Measurements from ENCODE around the gene ING4.

The ING4 gene

DNA sequence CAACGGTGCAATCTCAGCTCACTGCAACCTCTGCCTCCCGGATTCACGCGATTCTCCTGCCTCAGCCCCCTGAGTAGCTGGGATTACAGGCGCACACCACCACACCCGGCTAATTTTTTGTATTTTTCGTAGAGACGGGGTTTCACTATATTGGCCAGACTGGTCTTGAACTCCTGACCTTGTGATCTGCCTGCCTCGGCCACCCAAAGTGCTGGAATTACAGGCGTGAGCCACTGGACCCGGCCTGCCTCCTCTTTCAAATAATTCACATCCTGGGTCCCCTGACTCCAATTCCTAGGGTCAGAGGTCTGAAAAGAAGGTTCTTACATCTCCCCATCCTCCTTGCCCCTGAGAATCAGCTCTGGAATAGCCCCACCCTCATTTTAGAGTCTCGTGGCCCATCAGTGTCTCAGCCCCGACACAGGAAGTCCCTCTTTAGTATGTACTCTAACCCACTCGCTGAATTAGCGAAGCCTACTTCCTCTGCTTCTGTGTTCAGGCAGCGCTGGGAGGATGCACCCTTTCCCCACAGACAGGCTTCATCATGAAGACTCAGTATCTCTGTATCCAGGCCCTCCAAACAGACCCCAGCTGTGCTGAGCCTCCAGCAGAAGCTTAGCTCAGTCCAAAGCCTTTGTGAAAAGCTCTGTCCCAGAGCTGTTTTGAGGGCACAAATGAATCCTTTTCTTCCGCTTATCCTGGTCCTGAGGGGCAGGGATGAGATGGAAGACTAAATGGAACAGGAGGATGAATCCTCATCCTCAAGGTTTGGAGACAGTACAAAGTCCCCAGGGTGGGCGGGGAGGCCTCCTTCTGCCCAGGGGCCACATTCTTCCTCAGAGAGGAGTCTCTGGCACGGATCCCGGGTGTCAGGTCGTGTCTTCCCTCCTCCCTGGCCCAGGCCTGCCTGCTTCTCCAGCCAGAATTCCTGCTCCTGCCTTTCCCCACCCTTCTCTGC is 30.6 kb downstream of the ING4 start:
- DNase-seq, result peak; percentile 63

DNA sequence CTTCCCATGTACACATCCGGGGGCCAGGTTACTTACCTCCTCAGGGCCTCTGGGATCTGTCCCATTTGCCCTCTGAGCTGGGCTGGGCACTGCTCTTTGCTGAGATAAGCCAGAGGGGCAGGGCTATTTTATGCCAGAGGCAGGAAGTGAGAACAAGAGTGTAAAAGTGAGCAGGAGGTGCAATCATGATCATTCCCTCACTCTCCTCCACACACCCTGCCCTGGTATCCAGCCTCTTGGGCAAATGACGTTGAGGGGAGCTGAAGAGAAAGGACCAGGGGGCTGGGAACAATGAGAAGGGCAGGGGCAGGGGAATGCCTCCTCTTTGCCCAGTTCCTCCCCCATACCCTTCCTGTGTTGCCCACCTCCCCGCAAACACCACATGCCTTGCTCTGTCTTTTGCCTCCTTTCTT is 31.4 kb downstream of the ING4 start:
- no peak for DNase-seq

DNA sequence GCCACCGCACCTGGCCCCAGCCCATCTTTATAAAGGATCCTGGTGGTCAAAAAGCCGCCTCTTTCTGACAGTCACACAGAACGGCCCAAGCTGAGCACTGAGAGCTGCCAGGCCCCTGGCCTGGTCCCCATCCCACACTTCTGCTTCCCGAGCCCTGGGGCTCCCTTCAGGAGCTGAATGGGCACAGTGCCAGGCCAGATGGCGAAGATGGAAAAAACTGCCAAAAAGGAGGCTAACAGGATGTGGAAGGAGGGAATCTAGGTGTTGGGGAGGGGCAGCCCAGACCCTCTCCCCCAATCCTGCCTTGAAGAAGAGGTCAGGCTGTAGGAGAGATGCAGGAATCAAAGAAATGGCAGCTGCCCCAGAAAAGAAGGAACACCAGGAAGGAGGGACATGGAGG is 32.2 kb downstream of the ING4 start:
- DNase-seq, result no peak

DNA sequence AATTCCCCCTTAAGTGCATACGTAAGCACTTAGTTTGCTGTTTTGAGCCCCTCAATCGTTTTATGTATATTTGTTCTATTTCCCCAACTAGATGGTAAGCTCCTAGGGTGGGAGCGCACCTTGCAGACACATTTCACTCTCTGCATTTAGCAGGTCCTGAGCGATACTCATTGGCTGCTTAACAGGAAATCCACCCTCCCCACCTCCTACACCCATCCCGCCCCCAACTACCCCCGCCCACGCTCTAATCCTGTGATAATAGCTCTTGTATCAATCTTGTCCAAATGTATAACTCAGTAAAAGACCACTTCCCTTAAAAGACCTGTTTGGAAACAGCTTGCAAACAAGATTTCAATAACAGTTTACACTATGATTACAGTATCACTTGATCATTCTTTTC is 35.3 kb downstream of the ING4 start:
- DNase-seq, result no peak

DNA sequence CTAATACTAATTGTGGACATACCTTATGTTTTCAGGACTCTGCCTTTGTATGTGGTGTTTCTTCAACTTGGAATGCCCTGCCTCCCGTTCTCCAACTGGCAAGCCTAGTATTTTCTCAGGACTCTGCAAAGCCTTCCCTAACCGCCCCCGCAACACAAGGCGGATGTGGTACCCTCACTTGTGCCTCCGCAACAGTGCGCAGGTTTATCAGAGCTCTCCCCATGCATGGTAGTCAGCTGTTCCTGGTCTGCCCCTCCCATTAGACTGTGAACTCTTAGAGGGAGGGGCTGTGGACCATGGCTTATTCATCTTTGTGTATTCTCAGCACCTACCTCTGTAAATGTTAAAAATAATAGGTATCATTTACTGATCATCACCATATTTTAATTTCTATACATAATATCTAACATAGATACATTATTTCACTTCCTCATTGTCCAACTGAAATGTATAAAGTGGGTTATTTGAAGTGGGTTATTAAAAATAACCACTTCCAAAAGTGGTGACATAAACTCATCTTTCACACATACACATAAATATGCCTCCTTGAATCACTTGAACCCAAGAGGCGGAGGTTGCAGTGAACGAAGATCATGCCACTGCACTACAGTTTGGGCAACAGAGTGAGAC is 36.1 kb downstream of the ING4 start:
- no peak for DNase-seq

DNA sequence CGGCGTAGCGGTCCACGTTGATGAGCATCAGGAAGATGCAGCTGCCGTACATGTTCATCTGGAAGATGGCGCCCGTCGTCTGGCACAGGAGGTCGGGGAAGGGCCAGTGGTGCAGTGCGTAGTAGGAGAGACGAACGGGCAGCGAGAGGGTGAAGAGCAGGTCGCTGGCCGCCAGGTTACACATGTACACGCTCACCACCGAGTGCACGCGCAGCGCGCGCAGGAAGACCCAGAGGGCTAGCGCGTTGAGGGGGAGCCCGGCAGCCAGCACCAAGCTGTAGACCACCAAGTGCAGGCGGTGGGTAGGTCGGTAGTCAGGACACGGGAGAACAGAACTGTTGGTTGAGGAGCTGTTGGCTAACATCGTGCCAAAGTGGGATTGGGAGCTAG is 42.0 kb downstream of the ING4 start:
- no peak for DNase-seq

DNA sequence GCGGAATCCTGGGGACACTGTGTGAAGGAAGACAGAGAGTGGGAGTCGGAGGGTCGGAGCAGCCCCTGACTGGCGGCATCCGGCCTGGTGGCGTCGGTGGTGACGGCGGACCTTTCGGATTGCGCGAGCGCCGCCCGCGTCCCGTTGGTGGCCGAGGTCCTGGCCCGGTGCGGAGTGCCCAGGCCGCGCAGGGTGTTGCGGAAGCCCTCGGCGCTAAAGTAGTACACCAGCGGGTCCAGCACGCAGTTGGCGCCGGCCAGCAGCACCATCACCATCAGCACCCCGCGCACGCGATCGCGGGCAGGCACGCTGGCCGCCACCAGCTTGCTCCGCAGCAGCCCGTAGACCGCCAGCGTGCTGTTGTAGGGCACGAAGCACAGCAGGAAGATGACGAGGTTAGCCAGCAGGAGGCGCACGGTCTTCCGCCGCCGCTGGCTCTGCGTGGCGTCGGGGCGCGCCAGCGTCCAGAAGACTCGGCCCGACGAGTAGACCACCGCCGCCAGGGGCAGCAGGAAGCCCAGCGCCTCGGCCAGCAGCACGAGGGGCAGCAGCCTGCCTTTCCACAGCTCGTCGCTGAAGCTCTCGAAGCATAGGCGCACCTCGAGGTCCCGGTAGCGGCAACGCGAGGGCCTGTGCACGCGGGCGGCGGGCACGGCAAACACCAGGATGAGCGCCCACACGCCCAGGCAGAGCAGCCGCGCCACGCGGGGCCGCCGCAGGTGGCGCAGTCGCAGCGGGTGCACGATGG is 42.6 kb downstream of the ING4 start:
- no peak for DNase-seq

DNA sequence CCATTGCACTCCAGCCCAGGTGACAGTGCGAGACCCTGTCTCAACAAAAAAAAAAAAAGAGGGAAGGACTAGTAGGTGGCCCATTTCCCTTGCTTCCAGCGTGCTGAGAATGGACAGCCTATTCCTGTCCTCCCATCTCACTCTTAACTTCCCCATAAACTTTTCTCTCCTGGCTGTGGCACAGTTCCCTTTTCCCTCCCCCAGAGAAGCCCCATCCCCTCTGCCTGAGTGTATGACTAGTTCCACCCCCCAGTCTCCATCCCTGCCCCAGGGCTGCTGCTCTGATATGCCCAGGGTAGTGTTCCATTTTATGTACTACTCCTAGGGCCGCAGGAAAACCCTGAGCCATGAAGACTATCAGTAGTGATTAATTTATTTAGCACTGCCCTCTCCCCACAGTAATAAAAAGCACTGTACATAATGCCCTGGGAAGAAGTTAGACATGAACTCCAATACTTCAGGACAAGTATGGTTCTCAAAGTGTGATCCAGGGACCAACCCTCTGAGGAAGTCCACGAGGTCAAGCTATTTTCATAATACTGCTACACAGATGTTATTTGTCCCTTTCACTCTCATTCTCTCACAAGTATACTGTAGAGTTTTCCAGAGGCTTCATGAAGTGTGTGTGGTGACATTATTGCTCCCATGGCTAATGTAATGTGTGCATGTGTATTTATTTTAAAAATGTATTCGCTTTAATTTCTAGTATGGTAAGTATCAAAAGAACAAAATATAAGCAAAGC is 44.3 kb downstream of the ING4 start:
- DNase-seq, result no peak

DNA sequence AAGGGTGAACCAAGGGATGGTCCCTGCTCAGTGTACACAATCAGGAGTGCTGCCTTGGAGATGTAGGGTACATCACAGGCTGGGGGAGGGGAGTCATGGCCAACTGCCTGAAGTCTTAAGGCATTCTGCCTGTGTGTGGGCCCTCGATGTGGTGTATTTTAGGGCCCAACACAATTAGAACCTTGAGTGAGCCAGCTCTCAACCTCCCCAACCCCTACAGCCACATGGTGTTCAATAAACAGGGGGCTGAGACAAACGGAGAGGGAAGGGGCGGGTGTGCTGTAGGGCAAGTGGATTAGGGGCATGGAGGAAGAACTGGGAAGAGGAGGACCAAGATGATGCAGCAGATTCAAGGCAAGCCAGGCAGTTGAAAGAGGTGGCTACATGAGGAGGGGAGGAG is 47.1 kb downstream of the ING4 start:
- no peak for DNase-seq

DNA sequence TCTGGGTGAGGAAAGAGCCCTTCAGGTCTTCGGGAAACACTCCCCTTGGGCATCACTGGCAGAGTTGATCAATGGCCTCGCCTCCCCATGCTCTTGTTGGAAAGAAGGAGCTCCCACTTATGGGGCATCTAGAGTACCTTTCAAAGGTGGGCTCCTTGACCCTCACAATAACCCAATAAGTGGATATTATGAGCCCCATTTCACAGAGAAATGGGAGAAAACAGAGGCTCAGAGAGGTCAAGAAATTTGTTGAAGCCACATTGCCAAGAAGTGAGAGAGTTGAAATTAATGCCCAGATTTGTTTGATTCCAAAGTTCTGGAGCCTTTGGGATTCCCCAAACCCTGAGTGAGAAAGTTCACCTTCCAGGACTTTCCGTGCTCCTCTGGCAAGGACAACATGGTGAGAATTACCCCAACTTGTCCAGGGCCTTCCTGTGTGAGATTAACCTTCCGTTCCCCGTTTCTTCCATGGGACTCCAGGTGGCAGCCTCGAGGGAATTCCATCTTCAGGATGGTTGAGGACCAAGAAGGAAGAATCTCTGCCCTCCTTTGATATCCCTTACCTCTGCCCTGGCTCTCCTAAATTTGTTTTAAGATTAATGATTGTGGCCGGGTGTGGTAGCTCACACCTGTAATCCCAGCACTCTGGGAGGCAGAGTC is 48.3 kb downstream of the ING4 start:
- DNase-seq, result no peak

DNA sequence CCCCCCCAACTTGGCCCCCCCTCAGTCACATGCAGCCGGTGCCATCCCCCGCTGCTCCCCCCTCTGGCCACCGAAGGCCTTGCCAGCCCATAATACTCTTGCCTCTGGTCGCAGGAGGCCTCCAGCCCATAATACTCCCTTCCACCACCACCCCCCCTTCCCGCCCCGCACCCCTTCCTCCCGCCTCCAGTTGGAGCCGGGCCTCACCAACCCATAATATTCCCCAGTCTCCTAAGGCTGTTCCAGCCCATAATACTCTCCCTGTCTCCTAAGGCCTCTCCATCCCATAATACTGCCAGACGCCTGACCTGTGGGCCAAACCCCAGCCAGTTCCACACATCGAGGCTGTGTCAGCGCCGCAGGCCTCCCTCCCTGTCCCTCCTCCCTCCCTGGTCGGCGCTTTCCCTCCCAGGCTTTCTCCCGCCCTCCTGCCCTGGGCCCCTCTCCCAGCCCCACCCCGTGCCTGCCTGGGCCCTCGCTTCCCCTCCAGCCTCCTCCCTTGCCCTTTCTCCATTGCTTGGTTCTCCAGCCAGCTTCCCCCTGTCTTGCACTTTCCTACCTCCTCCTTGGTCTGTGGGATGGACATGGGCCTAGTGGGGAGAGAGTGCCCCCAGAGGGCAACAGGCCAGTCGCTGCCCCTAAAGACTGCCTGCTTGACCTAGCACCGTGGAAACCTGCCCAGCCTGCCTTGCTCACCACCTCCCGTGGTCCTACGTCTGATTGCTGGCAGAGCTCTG is 49.0 kb downstream of the ING4 start:
- peak; percentile 91 for DNase-seq

DNA sequence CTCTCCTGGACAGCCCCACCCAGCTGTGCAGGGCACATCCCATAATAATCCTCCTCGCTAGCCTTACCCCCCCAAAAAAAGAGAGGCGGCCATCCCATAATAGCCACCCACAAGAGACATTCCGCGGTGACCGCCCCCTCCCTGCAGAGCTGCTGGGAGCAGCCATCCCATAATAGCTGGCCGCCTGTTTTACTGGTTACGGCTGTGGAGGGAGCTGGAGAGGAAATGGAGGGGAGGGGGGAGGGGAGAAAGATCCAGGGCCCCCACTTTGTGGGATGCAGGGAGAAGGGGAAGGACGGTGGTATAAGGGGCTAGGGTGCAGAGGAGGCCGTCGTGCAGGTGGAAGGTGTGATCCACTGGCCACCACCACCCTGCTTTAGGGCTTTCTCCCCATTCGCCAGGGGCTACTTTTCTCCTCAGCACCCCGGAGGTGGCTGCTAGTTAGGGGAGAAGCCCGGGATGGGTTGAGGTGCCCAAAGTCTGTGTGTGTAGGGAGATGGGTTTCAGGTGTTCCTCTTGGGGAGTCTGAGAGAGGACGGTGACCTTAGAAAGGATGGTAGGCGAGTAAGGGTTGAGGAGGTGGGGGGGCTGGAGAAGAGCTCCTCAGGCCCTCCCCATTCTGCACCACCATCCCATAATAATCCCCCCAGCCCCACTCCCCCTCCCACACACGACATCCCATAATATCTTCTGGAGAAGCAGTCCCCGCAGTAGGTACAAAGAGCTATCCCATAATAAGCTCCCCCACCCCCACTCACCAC is 49.7 kb downstream of the ING4 start:
- peak; percentile 57 for DNase-seq

DNA sequence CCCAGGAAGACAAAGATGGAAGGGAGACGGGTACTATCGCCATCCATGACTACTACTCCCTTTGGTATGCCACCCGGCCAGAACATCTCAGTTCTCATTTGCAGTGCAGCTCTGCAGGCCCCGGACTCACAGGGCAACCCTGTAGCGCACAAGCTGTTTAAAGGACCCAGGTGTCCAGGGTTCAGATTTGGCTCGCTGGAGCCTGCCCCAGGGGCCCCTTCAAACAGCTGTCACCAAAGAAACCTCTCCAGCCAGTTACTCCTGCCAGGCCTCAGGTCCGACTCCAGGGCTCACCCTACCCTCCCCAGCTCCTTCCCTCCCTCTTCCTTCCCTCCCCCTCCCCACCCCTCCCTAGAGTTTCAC is 50.3 kb downstream of the ING4 start:
- no peak for DNase-seq

DNA sequence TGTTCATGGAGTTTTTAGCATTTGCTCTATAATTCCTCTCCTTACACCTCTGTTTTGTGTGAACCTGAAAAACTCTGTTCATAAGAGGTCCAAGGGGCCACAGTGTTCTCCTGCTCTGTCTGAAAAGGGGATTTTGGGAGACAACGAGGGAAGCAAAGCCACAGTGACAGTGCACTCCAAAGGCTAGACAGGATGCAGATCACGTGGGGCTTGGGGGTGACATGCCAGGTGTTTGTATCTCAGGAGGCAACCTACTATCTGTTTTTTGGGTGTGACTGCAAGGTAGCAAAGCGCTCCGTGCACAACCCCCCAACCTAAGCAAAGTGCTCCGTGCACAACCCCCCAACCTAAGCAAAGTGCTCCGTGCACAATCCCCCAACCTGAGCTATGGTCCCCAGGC is 50.7 kb downstream of the ING4 start:
- DNase-seq, result no peak

DNA sequence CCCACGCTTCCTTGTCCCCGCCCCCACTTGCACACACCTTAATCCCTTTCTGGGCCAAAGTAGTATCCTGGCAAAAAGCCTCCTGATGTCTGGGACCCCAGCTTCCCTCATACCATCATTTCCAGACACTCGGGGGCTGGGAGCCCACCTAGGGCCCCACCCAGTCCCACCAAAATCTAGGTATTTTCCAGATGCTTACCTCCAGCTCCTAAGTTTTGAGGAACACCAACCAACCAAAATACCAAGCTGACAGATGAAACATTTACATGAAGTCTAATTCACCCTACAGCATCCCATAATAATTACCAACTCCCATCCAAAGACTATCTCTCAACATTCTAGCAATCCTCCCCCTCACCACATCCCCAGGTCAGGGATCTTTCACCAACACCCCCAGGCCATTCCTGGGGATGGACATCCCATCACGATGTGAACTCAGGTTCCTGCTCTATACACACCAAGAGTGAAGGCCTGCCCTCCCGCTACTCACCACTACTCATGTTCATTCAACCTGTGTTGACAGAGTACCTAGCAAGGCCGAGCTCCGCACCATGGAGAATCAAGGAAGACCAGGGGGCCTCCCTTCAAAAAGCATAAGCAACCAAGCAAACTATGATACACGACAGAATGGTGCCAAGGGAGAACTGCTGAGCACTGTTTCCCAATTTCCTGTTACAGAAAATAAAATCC is 54.2 kb downstream of the ING4 start:
- DNase-seq, result peak; percentile 14

DNA sequence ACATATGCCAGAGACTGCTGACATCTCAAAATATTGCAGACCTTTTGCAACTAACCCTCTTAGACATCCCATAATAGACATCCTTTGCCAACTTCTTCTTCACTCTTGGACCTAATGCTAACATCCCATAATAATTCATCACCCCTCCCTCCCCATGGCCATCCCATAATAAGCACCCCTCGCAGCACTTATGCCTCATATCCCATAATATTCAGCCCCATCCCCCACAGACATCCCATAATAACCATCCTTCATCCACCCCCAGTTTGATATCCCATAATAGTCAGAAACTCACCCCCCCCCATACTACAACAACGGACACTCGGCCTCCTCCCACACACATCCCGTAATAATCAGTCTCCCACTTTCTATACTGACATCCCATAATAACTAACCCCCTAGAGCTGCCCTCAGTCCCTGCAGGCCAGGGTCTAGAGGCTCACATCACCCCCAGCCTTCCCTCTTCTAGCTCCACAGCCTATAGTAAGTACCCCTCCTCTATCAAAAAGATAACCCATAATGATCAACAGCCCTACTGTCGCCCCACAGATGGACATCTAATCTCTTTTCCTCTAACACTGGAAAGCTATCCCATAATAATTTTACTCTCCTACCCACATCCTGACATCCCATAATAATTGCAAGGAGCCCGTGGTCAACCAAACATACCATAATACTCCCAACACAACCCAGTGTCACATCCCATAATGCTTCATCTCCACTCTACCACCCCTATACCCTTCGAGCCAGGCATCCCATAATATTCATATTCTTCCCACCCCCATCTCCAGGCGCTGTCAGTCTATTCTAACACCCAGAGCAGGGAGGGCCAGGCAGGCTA is 54.9 kb downstream of the ING4 start:
- peak; percentile 73 for DNase-seq

DNA sequence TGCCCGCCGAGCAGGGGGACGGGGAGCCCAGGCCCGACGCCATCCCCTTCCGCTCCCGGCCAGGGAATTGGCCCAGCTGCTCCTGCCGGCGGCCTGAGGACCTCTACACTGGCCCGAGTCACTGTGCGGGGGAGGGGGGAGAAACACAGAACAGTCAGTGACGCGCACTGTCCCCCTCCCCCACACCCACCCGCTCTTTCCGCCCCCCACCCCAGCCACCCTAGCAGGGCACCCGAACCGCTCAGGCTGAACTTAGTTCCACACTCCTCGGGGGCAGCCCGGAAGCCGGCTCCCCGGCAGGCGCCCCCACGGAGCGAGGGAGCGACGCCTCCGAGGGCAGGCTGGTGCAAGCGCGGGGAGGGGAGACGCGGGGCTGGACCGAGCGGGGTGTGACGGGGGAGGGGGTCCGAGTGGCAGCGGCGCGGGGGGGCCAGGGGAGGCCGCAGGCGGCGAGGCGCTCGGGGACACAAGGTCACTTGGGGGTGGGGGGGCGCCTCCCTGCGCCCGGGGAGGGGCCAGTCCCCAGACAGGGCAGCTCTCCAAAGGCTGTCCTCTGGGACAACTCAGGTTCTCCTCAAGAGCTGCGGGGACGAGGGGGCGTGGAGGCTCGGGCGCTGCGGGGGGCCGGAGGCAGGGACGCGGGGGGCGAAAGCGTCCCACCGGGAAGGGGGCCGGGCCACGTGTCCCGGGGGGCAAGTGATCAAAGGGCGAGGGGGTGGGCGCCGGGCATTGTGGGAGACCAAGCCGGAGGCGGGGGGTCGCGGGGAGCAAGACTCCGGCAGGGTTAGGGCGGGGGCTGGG is 56.4 kb downstream of the ING4 start:
- DNase-seq, result no peak

Data from NCI-H1694 treated with DMSO at 0.1 percent for 48 hours (cell line).